PC-3 (cell line): ENCODE measurements around the gene C9orf50.

Source experiments
- EZH2phosphoT487 ChIP-seq: fragments of 300-600 bp; sonication (generic); IDR thresholded peaks from 2 replicates; pipeline ENCODE4 v1.6.1; 2018; ENCODE audit warnings: mild to moderate bottlenecking, antibody characterized with exemption, low read length, borderline replicate concordance
- TF ChIP-seq, protein P1 (sequence below): fragments of 300-600 bp; sonication (generic); conservative IDR thresholded peaks from 2 replicates; pipeline ENCODE4 v1.5.1; 2017; ENCODE audit warnings: antibody characterized with exemption, low read depth, mild to moderate bottlenecking, low read length

DNA sequence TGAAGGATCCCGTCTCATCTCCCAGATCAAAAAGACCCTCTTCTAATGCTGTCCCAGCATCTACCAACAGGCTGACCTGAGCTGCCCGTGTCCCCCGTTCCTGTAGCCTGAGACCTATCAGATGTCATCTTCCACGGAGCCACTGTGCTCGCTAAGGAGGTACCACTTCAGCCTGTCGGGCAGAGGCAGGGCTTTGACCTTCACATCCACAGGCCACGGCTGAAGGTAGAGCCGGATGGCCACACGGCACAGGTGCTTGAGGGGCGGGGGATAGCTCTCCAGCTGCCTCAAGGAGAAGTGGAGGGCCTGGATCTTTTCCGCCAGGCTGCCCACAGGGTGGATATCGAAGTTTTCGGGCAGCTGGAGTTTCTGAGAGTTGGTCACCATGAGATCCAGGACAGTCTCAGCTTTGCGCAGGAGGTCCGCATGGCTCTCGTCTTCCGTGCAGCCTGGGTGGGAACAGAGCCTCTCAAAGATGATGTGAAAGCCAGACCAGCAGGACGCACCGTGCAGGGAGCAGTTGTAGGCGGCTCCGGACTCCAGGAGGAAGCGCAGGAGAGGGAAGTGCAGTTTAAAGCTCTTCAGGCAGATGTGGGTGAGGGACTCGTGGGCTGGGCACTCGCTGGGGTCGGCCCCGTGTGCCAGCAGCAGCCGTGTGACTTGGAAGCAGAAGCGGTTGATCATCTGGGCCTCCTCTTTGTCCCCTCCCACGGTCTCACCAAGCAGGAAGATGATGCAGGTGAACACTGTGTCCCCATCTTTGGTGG, 17.0 kb upstream of the C9orf50 start:
- TF ChIP-seq, protein P1, sequence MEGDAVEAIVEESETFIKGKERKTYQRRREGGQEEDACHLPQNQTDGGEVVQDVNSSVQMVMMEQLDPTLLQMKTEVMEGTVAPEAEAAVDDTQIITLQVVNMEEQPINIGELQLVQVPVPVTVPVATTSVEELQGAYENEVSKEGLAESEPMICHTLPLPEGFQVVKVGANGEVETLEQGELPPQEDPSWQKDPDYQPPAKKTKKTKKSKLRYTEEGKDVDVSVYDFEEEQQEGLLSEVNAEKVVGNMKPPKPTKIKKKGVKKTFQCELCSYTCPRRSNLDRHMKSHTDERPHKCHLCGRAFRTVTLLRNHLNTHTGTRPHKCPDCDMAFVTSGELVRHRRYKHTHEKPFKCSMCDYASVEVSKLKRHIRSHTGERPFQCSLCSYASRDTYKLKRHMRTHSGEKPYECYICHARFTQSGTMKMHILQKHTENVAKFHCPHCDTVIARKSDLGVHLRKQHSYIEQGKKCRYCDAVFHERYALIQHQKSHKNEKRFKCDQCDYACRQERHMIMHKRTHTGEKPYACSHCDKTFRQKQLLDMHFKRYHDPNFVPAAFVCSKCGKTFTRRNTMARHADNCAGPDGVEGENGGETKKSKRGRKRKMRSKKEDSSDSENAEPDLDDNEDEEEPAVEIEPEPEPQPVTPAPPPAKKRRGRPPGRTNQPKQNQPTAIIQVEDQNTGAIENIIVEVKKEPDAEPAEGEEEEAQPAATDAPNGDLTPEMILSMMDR, result no peak
- TF ChIP-seq EZH2phosphoT487, result no peak
